Ramos (cell line): ENCODE data around the gene ETNPPL.
"Not testable (repeated sequence)": the region's sequence is repeated elsewhere in the genome, so short reads cannot be mapped to it uniquely, and the experiment has no call there.

Source experiments
- in situ Hi-C: fragments of 300-500 bp; cut with MboI; formaldehyde crosslinking; loops from one replicate; pipeline ENCODE4 v1.14.3; 2022; ENCODE audit warnings: low sequenced_read_pairs; ENCODE audit not compliant: unreplicated experiment

ETNPPL gene

GRCh38 chr4:108763226-108763593 lies 357 bp upstream of the ETNPPL start:
- in situ Hi-C loops: no loop called here

DNA sequence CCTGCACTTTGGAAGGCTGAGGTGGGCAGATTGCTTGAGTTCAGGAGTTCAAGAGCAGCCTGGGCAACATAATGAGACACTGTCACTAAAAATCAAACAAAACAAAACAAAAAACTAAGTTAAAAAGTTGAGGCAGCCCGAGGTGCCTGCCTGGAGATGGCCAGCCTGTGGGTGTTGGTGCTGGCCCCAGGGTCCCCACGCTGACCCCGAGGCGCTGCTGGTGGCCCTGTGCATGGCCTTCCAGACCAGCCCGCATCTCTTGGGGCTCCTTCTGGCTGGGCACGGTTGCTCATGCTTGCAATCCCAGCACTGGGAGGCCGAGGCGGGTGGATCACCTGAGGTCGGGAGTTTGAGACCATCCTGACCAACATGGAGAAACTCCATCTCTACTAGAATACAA lies 4.4 kb downstream of the ETNPPL start:
- in situ Hi-C loops: no loop called here

- in situ Hi-C loops: no loop called here
Observed at GRCh38 chr4:108754327-108754726, 8.5 kb downstream of the ETNPPL start.

GRCh38 chr4:108751321-108751720 lies 11.5 kb downstream of the ETNPPL start:
- in situ Hi-C loops: no loop called here

DNA sequence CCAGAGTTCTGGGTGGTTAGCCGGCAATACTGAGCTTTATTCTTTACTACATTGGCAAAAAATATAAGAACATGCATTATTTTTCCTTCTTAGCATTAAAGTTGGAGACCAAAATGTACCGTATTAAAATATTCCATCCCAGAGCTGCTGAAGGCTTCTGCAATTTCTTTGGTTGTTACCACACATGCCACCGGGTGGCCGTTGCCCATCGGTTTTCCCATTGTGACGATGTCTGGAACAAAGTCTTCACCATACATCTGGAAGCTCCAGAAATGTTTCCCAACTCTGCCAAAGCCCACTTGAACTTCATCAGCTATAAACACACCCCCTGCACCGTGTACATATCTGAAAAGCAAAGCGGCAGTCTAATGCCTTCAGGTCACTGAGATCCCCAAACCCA lies 13.7 kb downstream of the ETNPPL start:
- in situ Hi-C loops: no loop called here

DNA sequence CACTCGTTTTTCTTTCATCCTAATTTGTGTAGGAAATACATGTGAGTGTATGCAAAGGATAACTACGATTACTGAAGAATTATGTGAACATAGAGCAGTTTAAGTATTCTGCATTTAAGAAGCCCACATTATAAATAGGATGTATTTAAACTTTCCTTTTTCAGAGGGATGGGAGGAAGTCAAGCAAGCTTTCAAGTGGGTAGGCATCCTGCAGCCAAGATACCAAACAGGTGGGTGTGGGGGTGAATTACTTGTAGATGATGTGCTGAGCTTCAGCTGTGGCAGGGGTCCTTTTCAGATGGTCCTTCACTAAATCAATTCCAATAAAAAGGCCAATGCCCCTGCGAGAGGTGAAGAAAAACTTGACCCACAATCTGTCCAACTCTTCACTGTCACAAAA lies 16.3 kb downstream of the ETNPPL start:
- in situ Hi-C loops: no loop called here

DNA sequence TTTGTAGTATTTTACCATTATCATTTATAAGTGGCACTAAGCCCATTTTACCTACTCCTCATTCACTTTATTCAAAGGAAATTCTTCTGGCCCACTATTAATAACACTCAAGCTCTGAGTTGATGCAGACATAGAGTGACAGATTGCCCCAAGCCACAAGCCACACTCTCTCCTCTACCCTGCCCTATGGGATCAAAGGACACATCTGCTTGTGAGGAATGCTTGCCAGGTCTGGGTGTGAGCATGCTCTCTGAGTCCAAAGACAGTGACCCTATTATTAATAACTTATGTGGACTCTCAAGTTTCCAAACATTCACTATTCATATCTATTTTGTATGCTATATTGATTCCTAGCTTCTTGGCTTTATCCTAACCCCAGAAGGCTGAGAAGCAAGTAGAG lies 18.5 kb downstream of the ETNPPL start:
- in situ Hi-C loops: no loop called here

GRCh38 chr4:108742451-108743420 lies 20.1 kb downstream of the ETNPPL start:
- in situ Hi-C loops: no loop called here

DNA sequence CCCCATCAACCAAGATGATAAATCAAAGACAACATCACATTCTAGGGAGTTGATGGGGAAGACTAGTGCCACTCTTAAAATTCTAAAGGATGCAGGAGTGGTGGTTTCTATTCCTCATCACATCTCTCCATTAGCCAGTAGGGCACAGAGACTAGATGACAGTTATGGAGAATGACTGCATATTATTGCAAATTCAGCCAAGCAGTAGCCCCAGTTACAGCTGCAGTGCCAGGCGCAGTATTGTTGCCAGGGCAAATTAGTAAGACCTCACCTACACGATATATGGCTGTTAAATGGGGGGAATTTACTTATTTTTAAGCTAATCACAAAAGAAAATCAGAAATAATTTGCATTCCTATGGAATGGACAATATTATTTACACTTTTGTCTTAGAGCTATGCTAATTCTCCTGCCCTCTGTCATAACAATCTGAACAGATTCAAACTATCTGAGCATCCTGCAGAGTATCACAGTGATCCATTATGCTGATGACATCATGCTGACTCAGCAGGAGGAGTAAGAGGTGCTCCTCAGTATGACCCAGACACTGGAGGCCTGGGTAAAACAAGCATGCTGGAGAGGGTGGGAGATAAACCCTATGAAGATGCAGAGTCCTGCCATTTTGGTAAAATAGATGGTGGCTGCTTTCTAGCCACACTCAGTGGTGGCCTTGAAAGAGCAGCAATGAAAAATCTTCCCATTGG lies 24.7 kb downstream of the ETNPPL start:
- in situ Hi-C loops: no loop called here

- in situ Hi-C loops: no loop called here
Observed at GRCh38 chr4:108731006-108731405, 31.8 kb downstream of the ETNPPL start.

- in situ Hi-C loops: no loop called here
Observed at GRCh38 chr4:108730579-108730978, 32.3 kb downstream of the ETNPPL start.

DNA sequence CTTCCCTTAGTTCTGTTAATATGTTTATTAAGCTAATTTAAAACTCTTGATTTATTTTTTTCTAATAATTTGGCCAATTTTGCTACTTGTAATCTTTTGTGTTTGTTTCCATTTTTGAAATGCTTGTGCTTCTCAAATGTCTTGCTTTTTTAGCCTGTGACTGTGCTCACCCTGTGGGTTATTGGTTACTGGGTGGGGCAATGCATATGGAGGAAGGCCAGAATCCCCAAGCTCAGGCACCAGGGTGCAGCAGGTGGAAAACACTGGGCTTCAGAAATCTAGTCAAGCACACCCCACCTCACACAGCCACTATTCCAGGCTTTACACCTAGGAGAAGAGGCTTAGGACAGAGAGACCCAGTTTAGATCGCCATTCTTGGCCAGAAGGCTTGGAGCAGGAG lies 33.1 kb downstream of the ETNPPL start:
- in situ Hi-C loops: no loop called here

- in situ Hi-C loops: no loop called here
Observed at GRCh38 chr4:108725457-108725856, 37.4 kb downstream of the ETNPPL start.

DNA sequence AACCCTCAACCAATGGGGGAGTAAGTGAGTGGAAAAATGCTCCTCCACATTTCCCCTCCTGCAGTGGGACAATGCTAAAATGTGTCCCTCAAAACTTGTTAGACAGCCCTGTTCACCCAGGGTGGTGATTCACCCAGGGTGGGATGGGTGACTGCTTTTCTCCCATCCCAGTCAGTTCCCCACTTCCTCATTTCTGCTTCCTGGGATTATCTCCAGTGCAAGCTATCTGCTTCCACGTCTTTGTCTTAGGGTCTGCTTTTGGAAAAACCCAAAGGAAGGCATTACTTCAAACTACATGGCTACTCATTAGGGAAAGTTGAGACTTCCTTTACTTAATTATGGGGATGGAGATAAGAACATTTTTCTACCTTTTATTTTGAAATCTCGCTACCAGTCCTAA lies 45.5 kb downstream of the ETNPPL start:
- in situ Hi-C loops: no loop called here

DNA sequence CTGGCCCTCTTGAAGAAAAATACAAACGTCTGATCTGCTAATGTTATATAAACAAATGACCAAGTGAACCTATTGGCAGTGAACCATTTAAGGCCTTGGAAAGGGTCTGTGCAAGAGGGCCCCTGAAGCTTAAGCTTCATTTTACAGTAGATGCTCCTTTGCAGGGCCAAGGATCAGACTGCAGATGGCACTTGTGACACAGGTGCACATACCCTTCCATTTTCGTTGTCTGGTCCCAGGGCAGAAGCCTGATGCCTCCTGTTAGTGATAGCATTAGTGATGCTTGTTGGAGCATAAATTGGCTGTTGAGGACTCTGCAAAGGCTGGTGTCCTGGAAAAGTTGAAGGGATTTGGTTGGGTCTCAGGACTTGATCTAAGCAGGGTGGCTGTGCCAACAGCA lies 46.5 kb downstream of the ETNPPL start:
- in situ Hi-C loops: no loop called here

GRCh38 chr4:108714880-108715279 lies 48.0 kb downstream of the ETNPPL start:
- in situ Hi-C loops: no loop called here

GRCh38 chr4:108710578-108710977 lies 52.3 kb downstream of the ETNPPL start:
- in situ Hi-C loops: not testable (repeated sequence)

GRCh38 chr4:108709722-108710121 lies 53.1 kb downstream of the ETNPPL start:
- in situ Hi-C loops: no loop called here

DNA sequence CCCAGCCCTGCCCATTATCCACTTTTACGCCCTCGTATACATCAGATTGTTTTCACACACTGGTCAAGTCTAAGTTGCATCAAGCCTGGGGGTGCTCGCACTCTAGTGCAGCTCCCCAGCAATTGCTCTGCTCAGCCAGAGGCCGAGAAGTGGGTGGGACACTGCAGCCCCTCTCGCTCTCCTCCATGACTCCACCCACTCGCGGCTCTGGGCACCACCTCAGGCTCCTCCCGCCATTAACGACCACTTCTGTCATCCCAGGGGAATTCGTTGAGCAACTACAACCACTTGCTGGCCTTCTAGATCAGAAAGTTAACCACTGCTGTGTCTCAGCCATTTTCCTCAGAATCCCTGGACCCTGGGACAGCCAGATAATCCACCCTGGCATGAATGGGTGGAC lies 53.6 kb downstream of the ETNPPL start:
- in situ Hi-C loops: no loop called here

DNA sequence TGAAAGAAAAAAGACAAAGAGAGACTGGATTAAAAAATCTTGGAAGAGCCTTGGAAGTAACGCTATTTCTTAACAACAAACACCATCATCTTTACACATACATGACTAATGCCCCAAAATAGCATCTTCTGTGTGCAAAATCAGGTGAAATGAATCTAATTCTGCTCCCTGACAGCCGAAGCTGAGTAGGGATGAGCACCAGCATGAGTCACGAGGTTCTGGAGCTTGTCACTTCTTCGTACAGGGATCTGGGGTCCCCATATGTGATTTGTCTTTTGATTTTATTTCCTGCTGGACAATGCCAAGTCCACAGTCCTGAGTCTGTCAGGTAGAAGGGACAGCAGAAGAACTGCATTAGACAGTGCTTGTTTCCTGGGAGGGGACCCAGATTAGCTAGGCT lies 56.6 kb downstream of the ETNPPL start:
- in situ Hi-C loops: no loop called here

GRCh38 chr4:108703966-108704365 lies 58.9 kb downstream of the ETNPPL start:
- in situ Hi-C loops: no loop called here

DNA sequence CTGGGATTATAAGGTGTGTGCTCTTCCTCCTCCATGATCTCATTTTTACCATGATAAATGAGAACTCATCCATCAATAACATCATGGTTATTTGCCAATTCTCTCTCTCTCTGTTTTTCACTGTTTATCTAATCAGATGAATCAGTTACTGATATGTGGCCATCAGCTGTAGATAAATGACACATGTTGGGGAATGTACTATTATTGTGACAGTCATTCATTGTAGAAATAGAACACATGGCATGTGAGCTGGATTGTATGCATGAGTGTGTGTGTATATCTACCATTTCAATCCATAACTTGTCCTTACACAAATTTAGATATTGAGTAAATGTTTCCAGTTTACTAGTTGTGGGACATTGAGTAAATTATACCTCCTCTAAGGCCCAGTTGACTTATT lies 59.5 kb downstream of the ETNPPL start:
- in situ Hi-C loops: no loop called here
